ENCODE data around the gene PTPN21.
A peak's percentile ranks its signal among the peaks of the same experiment; 100 is the strongest.

Gene PTPN21

GRCh38 chr14:88563845-88564244 is 9.0 kb upstream of the PTPN21 start:
- Histone ChIP-seq H4K20me1 (ENCODE audit: insufficient read depth, low read length) (no peaks in the 10 kb centered on the region), H3K9me3 (replicated peaks; ENCODE audit: insufficient read depth, low read length) (no peaks in the 10 kb centered on the region), H3F3A (ENCODE audit: insufficient read depth, low read length) (no peaks in the 10 kb centered on the region), H3K4me2 (ENCODE audit: low read depth, low read length) (peak overlapping the region; percentile 57; the same call in 1 of the 2 replicates), H2AFZ (ENCODE audit: low read length) (no peak overlapping the region), H3K79me2 (ENCODE audit: low read length) (peaks cover 16% of the 10 kb centered on the region), H3K36me3 (replicated peaks; ENCODE audit: insufficient read depth, low read length) (no peaks in the 10 kb centered on the region), H3K9me2 (replicated peaks; ENCODE audit: insufficient read depth, low read length) (no peaks in the 10 kb centered on the region), H3K27ac (ENCODE audit: low read length) (no peak overlapping the region), H3K4me1 (ENCODE audit: low read length) (no peaks in the 10 kb centered on the region), H3K4me3 (ENCODE audit: low read length) (peak overlapping the region; percentile 73), H3K9ac (ENCODE audit: low read length) (peak overlapping the region; percentile 70; the same call in 1 of the 2 replicates), H3K27me3 (replicated peaks; ENCODE audit: insufficient read depth, low read length) (no peaks in the 10 kb centered on the region)
- DNase-seq: no peak
- TF ChIP-seq, protein P1, sequence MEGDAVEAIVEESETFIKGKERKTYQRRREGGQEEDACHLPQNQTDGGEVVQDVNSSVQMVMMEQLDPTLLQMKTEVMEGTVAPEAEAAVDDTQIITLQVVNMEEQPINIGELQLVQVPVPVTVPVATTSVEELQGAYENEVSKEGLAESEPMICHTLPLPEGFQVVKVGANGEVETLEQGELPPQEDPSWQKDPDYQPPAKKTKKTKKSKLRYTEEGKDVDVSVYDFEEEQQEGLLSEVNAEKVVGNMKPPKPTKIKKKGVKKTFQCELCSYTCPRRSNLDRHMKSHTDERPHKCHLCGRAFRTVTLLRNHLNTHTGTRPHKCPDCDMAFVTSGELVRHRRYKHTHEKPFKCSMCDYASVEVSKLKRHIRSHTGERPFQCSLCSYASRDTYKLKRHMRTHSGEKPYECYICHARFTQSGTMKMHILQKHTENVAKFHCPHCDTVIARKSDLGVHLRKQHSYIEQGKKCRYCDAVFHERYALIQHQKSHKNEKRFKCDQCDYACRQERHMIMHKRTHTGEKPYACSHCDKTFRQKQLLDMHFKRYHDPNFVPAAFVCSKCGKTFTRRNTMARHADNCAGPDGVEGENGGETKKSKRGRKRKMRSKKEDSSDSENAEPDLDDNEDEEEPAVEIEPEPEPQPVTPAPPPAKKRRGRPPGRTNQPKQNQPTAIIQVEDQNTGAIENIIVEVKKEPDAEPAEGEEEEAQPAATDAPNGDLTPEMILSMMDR (IDR thresholded peaks at IDR 0.05; ENCODE audit: low read length): no peak
- TF ChIP-seq EZH2phosphoT487 (IDR thresholded peaks at IDR 0.05; ENCODE audit: low read length) (no peak), EZH2 (optimal IDR thresholded peaks at IDR 0.05; ENCODE audit: low read depth, low read length) (no peak)

GRCh38 chr14:88562831-88563686 is 8.3 kb upstream of the PTPN21 start, which contains the start of gene ZC3H14:
Gene ZC3H14, plus strand, starts transcription at chr14:88563037. Its CDS starts 97 bp downstream, at chr14:88563134.
- Histone ChIP-seq H3K9me3 (replicated peaks; ENCODE audit: insufficient read depth, low read length) (no peaks in the 10 kb centered on the region), H3K27ac (ENCODE audit: low read length) (peak within 1 kb of the TSS; percentile 57), H3K27me3 (replicated peaks; ENCODE audit: insufficient read depth, low read length) (no peaks in the 10 kb centered on the region), H3K9me2 (replicated peaks; ENCODE audit: insufficient read depth, low read length) (no peaks in the 10 kb centered on the region), H4K20me1 (ENCODE audit: insufficient read depth, low read length) (no peaks in the 10 kb centered on the region), H3K79me2 (ENCODE audit: low read length) (peaks cover 16% of the 10 kb centered on the region), H3K9ac (ENCODE audit: low read length) (peak within 1 kb of the TSS; percentile 70), H3K4me2 (ENCODE audit: low read depth, low read length) (peak within 1 kb of the TSS; percentile 74), H3K4me3 (ENCODE audit: low read length) (peak within 1 kb of the TSS; percentile 73), H2AFZ (ENCODE audit: low read length) (peak within 1 kb of the TSS; percentile 80), H3K4me1 (ENCODE audit: low read length) (no peaks in the 10 kb centered on the region), H3K36me3 (replicated peaks; ENCODE audit: insufficient read depth, low read length) (no peaks in the 10 kb centered on the region), H3F3A (ENCODE audit: insufficient read depth, low read length) (no peaks in the 10 kb centered on the region)
- no peak for TF ChIP-seq EZH2 (optimal IDR thresholded peaks at IDR 0.05; ENCODE audit: low read depth, low read length)
- peak; percentile 81 for DNase-seq

DNA sequence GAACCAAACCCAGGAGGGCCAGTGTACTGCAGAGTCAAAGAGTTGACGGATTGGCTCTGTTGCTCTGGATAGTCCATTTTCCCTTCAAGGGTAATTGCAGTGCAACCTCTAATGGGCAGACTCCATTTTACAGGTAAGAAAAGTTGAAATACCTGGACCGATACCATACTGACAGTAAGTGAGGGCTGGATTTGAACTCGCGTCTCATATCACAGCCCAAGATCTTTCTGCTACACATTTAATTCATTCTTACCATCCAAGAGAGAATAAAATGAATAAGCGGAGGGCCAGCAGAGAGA is 7.7 kb upstream of the PTPN21 start:
- H3K9ac ChIP-seq (ENCODE audit: low read length): peak overlapping the region; percentile 70
- peak overlapping the region; percentile 73 for H3K4me3 ChIP-seq (ENCODE audit: low read length)
- no peaks in the 10 kb centered on the region for H3K36me3 ChIP-seq (replicated peaks; ENCODE audit: insufficient read depth, low read length)
- peaks cover 16% of the 10 kb centered on the region for H3K79me2 ChIP-seq (ENCODE audit: low read length)
- no peaks in the 10 kb centered on the region for H3F3A ChIP-seq (ENCODE audit: insufficient read depth, low read length)
- no peaks in the 10 kb centered on the region for H3K9me2 ChIP-seq (replicated peaks; ENCODE audit: insufficient read depth, low read length)
- H3K9me3 ChIP-seq (replicated peaks; ENCODE audit: insufficient read depth, low read length): no peaks in the 10 kb centered on the region
- H3K27ac ChIP-seq (ENCODE audit: low read length): no peak overlapping the region
- H3K4me2 ChIP-seq (ENCODE audit: low read depth, low read length): peak overlapping the region; percentile 74
- H2AFZ ChIP-seq (ENCODE audit: low read length): peak overlapping the region; percentile 70
- DNase-seq: no peak
- H3K4me1 ChIP-seq (ENCODE audit: low read length): no peaks in the 10 kb centered on the region
- H3K27me3 ChIP-seq (replicated peaks; ENCODE audit: insufficient read depth, low read length): no peaks in the 10 kb centered on the region
- no peak for TF ChIP-seq EZH2phosphoT487 (IDR thresholded peaks at IDR 0.05; ENCODE audit: low read length)
- TF ChIP-seq EZH2 (optimal IDR thresholded peaks at IDR 0.05; ENCODE audit: low read depth, low read length): no peak
- TF ChIP-seq, protein P1 (IDR thresholded peaks at IDR 0.05; ENCODE audit: low read length): no peak
- H4K20me1 ChIP-seq (ENCODE audit: insufficient read depth, low read length): no peaks in the 10 kb centered on the region

DNA sequence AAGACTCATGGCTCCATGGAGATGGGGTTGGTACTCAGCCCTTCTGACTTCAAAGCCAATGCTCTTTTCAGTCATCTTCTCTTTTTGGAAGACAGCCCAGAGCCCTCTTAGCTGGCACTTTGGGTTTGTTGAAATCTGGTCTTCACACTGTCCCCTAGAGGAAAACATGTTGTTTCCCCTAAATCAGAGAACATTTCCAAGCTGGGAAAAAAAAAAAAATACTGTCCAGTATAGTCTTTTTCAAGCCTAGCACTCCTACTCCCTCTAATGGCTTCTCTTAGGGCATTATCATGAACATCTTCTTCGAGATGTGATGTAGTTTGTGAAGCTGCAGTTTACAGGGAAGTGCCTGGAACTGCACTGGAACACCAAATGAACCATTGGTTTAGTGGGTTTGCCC is 5.0 kb upstream of the PTPN21 start:
- H2AFZ ChIP-seq (ENCODE audit: low read length): no peak overlapping the region
- peaks cover 14% of the 10 kb centered on the region for H3K79me2 ChIP-seq (ENCODE audit: low read length)
- no peaks in the 10 kb centered on the region for H3K9me3 ChIP-seq (replicated peaks; ENCODE audit: insufficient read depth, low read length)
- no peaks in the 10 kb centered on the region for H3K27me3 ChIP-seq (replicated peaks; ENCODE audit: insufficient read depth, low read length)
- H3K4me2 ChIP-seq (ENCODE audit: low read depth, low read length): no peak overlapping the region
- no peaks in the 10 kb centered on the region for H3K9me2 ChIP-seq (replicated peaks; ENCODE audit: insufficient read depth, low read length)
- no peaks in the 10 kb centered on the region for H4K20me1 ChIP-seq (ENCODE audit: insufficient read depth, low read length)
- no peaks in the 10 kb centered on the region for H3K36me3 ChIP-seq (replicated peaks; ENCODE audit: insufficient read depth, low read length)
- no peaks in the 10 kb centered on the region for H3F3A ChIP-seq (ENCODE audit: insufficient read depth, low read length)
- peak; percentile 27 for DNase-seq
- H3K27ac ChIP-seq (ENCODE audit: low read length): no peak overlapping the region
- TF ChIP-seq, protein P1 (IDR thresholded peaks at IDR 0.05; ENCODE audit: low read length): peak; percentile 24
- no peak for TF ChIP-seq EZH2phosphoT487 (IDR thresholded peaks at IDR 0.05; ENCODE audit: low read length)
- H3K9ac ChIP-seq (ENCODE audit: low read length): no peak overlapping the region
- H3K4me1 ChIP-seq (ENCODE audit: low read length): no peaks in the 10 kb centered on the region
- no peak overlapping the region for H3K4me3 ChIP-seq (ENCODE audit: low read length)

All from MM.1S (cell line).